Ascending aorta (tissue), 2 donors: Measurements from ENCODE around the gene GPR107. TPM values are rescaled to one million over a fixed set of nuclear protein-coding genes. Genes with fewer than 3 reads are reported as not detected.

Experiments used
- DNase-seq, 2 donors: peaks; one replicate each; pipeline ENCODE4 v3.0.0-alpha.2; 2019; ENCODE audit warnings: low spot score in 2 of 2
- H3K27ac ChIP-seq, 2 donors: fragments of 200-600 bp; sonication (generic); one replicate each; pipeline ENCODE4 v1.5.1; 2016 to 2017; ENCODE audit warnings: mild to moderate bottlenecking in 1 of 2
- H3K27me3 ChIP-seq: fragments of 200-600 bp; sonication (generic); one replicate; pipeline ENCODE4 v1.5.1; 2017
- H3K36me3 ChIP-seq, 2 donors: fragments of 200-600 bp; sonication (generic); one replicate each; pipeline ENCODE4 v1.5.1; 2016
- H3K4me1 ChIP-seq, 2 donors: fragments of 200-600 bp; sonication (generic); one replicate each; pipeline ENCODE4 v1.5.1; 2016 to 2017; ENCODE audit warnings: mild to moderate bottlenecking in 1 of 2
- H3K4me3 ChIP-seq, 2 donors: fragments of 200-600 bp; sonication (generic); one replicate each; pipeline ENCODE4 v1.5.1; 2016 to 2017; ENCODE audit warnings: mild to moderate bottlenecking in 1 of 2
- H3K9me3 ChIP-seq, 2 donors: fragments of 200-600 bp; sonication (generic); one replicate each; pipeline ENCODE4 v1.5.1; 2016
- CTCF ChIP-seq, 3 experiments: fragments of 200-600 bp in 2 of 3; fragments of 450-650 bp in 1 of 3; sonication (generic) in 2 of 3; IDR thresholded peaks; one replicate each; pipeline ENCODE4 v1.5.1; 2016 to 2019; ENCODE audit warnings: antibody characterized with exemption in 3 of 3, mild to moderate bottlenecking in 1 of 3, moderate library complexity in 1 of 3
- intact Hi-C: fragments of 100-400 bp; cut with DNase I; formaldehyde crosslinking; loops from one replicate; pipeline ENCODE4 v1.15.1; 2023
- total RNA-seq: library from RNA; depleted of rRNA; stranded (reverse); fragments of >200 nt; gene quantifications from one replicate; pipeline ENCODE4 v1.1.0, GENCODE V29; 2016

Gene GPR107
- total RNA-seq, 1 donor from 2014 or later: 37.4 TPM

- H3K27me3 ChIP-seq: no peaks in the 10 kb centered on the region
- no peak for TF ChIP-seq CTCF (IDR thresholded peaks at IDR 0.05)
- no peak for DNase-seq
- H3K4me3 ChIP-seq: no peak overlapping the region
- intact Hi-C loops: no loop called here
- no peak overlapping the region for H3K27ac ChIP-seq
- peaks cover 5 to 7% of the 10 kb centered on the region in 2 donors for H3K4me1 ChIP-seq
- peaks cover 8 to 18% of the 10 kb centered on the region in 2 donors for H3K36me3 ChIP-seq
- H3K9me3 ChIP-seq: no peaks in the 10 kb centered on the region
Observed at GRCh38 chr9:130062750-130063149, 9.0 kb downstream of the GPR107 start.

- no peak for TF ChIP-seq CTCF (IDR thresholded peaks at IDR 0.05)
- H3K9me3 ChIP-seq: no peaks in the 10 kb centered on the region
- H3K4me3 ChIP-seq: no peak overlapping the region
- no peak overlapping the region for H3K27ac ChIP-seq
- peaks cover 8 to 22% of the 10 kb centered on the region in 2 donors for H3K4me1 ChIP-seq
- H3K27me3 ChIP-seq: no peaks in the 10 kb centered on the region
- intact Hi-C loops: no loop called here
- peaks cover 0 to 4% of the 10 kb centered on the region in 2 donors for H3K36me3 ChIP-seq
- DNase-seq: no peak
Observed at GRCh38 chr9:130064621-130065020, 10.9 kb downstream of the GPR107 start.

GRCh38 chr9:130069048-130069447 lies 15.3 kb downstream of the GPR107 start:
- no peak for DNase-seq
- Histone ChIP-seq H3K4me3 (no peak overlapping the region), H3K27me3 (no peaks in the 10 kb centered on the region), H3K4me1 (peaks cover 17 to 39% of the 10 kb centered on the region in 2 donors), H3K27ac (peak overlapping the region; percentile 46 to 71), H3K36me3 (peaks cover 0 to 4% of the 10 kb centered on the region in 2 donors), H3K9me3 (no peaks in the 10 kb centered on the region)
- intact Hi-C loops: no loop called here
- no peak for TF ChIP-seq CTCF (IDR thresholded peaks at IDR 0.05)

- Histone ChIP-seq H3K27ac (peak overlapping the region; percentile 31 to 56), H3K4me3 (no peak overlapping the region), H3K9me3 (no peaks in the 10 kb centered on the region), H3K36me3 (peaks cover 17 to 23% of the 10 kb centered on the region in 2 donors), H3K27me3 (no peaks in the 10 kb centered on the region), H3K4me1 (peaks cover 12 to 34% of the 10 kb centered on the region in 2 donors)
- no peak for DNase-seq
- intact Hi-C loops: no loop called here
- TF ChIP-seq CTCF (IDR thresholded peaks at IDR 0.05): no peak
Observed at GRCh38 chr9:130072515-130073235, 19.0 kb downstream of the GPR107 start.

GRCh38 chr9:130073373-130073772 lies 19.7 kb downstream of the GPR107 start:
- Histone ChIP-seq H3K27ac (peak overlapping the region; percentile 31 to 56), H3K9me3 (no peaks in the 10 kb centered on the region)

More at GRCh38 chr9:130073373-130073772, 19.7 kb downstream of the GPR107 start:
- no peak overlapping the region for H3K4me3 ChIP-seq
- peaks cover 22 to 30% of the 10 kb centered on the region in 2 donors for H3K36me3 ChIP-seq
- no peaks in the 10 kb centered on the region for H3K27me3 ChIP-seq
- intact Hi-C loops: no loop called here
- H3K4me1 ChIP-seq: peaks cover 12 to 27% of the 10 kb centered on the region in 2 donors
- DNase-seq: no peak
- no peak for TF ChIP-seq CTCF (IDR thresholded peaks at IDR 0.05)
